Effector memory CD4-positive, alpha-beta T cell (primary cell): ENCODE results near the gene PSMC2.
"Not testable (repeated sequence)": the region's sequence is repeated elsewhere in the genome, so short reads cannot be mapped to it uniquely, and the experiment has no call there.

Source experiments
- DNase-seq, 3 donors: peaks; one replicate each; pipeline ENCODE4 v3.0.0-alpha.2; 2020
- H3K27ac ChIP-seq: 2 replicates; pipeline ENCODE4 v1.7.0; 2013; ENCODE audit warnings: mild to moderate bottlenecking, low read length, moderate library complexity; ENCODE audit not compliant: insufficient read depth, poor library complexity, severe bottlenecking
- H3K27me3 ChIP-seq: replicated peaks from 2 replicates; pipeline ENCODE4 v1.7.0; 2013; ENCODE audit warnings: mild to moderate bottlenecking, low read length; ENCODE audit not compliant: insufficient read depth, control insufficient read depth, poor library complexity, severe bottlenecking
- H3K36me3 ChIP-seq: 2 replicates; pipeline ENCODE4 v1.7.0; 2013; ENCODE audit warnings: mild to moderate bottlenecking, low read length, moderate library complexity; ENCODE audit not compliant: control insufficient read depth, insufficient read depth
- H3K4me1 ChIP-seq: 2 replicates; pipeline ENCODE4 v1.7.0; 2013; ENCODE audit warnings: low read length, mild to moderate bottlenecking; ENCODE audit not compliant: control insufficient read depth, insufficient read depth, poor library complexity, severe bottlenecking
- H3K4me3 ChIP-seq: 2 replicates; pipeline ENCODE4 v1.7.0; 2013; ENCODE audit warnings: low read length, low read depth, mild to moderate bottlenecking; ENCODE audit not compliant: insufficient read depth, poor library complexity, severe bottlenecking
- H3K9me3 ChIP-seq: 2 replicates; pipeline ENCODE4 v1.7.0; 2013; ENCODE audit warnings: mild to moderate bottlenecking, low read length, moderate library complexity; ENCODE audit not compliant: control insufficient read depth

PSMC2 gene

GRCh38 chr7:103391976-103392375 is 44.5 kb downstream of the PSMC2 start:
- Histone ChIP-seq H3K4me1 (no peaks in the 10 kb centered on the region), H3K9me3 (no peaks in the 10 kb centered on the region), H3K27ac (no peak overlapping the region), H3K4me3 (no peak overlapping the region), H3K27me3 (no peaks in the 10 kb centered on the region), H3K36me3 (no peaks in the 10 kb centered on the region)
- DNase-seq = no peak

GRCh38 chr7:103394566-103394965 is 47.1 kb downstream of the PSMC2 start:
- no peak overlapping the region for H3K4me3 ChIP-seq
- no peaks in the 10 kb centered on the region for H3K27me3 ChIP-seq
- DNase-seq = no peak
- H3K27ac ChIP-seq = no peak overlapping the region
- H3K4me1 ChIP-seq = no peaks in the 10 kb centered on the region
- H3K9me3 ChIP-seq = no peaks in the 10 kb centered on the region
- no peaks in the 10 kb centered on the region for H3K36me3 ChIP-seq

GRCh38 chr7:103395071-103395470 is 47.6 kb downstream of the PSMC2 start:
- DNase-seq = no peak
- H3K27me3 ChIP-seq = no peaks in the 10 kb centered on the region
- no peaks in the 10 kb centered on the region for H3K9me3 ChIP-seq
- no peak overlapping the region for H3K27ac ChIP-seq
- no peak overlapping the region for H3K4me3 ChIP-seq
- H3K36me3 ChIP-seq = no peaks in the 10 kb centered on the region
- H3K4me1 ChIP-seq = no peaks in the 10 kb centered on the region

GRCh38 chr7:103396471-103396870 is 49.0 kb downstream of the PSMC2 start:
- Histone ChIP-seq H3K4me1 (no peaks in the 10 kb centered on the region), H3K36me3 (no peaks in the 10 kb centered on the region), H3K9me3 (no peaks in the 10 kb centered on the region), H3K27ac (no peak overlapping the region), H3K27me3 (no peaks in the 10 kb centered on the region), H3K4me3 (no peak overlapping the region)
- DNase-seq = no peak

- no peak overlapping the region for H3K4me3 ChIP-seq
- no peak for DNase-seq
- H3K36me3 ChIP-seq = no peaks in the 10 kb centered on the region
- no peak overlapping the region for H3K27ac ChIP-seq
- no peaks in the 10 kb centered on the region for H3K27me3 ChIP-seq
- no peaks in the 10 kb centered on the region for H3K4me1 ChIP-seq
- H3K9me3 ChIP-seq = no peaks in the 10 kb centered on the region
Measured at GRCh38 chr7:103398483-103399127, 51.2 kb downstream of the PSMC2 start.

GRCh38 chr7:103399687-103400086 is 52.2 kb downstream of the PSMC2 start:
- not testable (repeated sequence) for H3K4me1 ChIP-seq, H3K36me3 ChIP-seq, DNase-seq, H3K9me3 ChIP-seq, H3K4me3 ChIP-seq, H3K27ac ChIP-seq, H3K27me3 ChIP-seq

- H3K4me1 ChIP-seq, H3K27ac ChIP-seq, H3K9me3 ChIP-seq, H3K36me3 ChIP-seq, H3K4me3 ChIP-seq, H3K27me3 ChIP-seq, DNase-seq: not testable (repeated sequence)
Measured at GRCh38 chr7:103405789-103406613, 58.6 kb downstream of the PSMC2 start.

- no peaks in the 10 kb centered on the region for H3K27me3 ChIP-seq
- no peaks in the 10 kb centered on the region for H3K9me3 ChIP-seq
- no peaks in the 10 kb centered on the region for H3K36me3 ChIP-seq
- H3K27ac ChIP-seq = no peak overlapping the region
- H3K4me3 ChIP-seq = no peak overlapping the region
- H3K4me1 ChIP-seq = no peaks in the 10 kb centered on the region
- DNase-seq = no peak
Measured at GRCh38 chr7:103412151-103412550, 64.7 kb downstream of the PSMC2 start.

- Histone ChIP-seq H3K4me3 (no peak overlapping the region), H3K27ac (no peak overlapping the region), H3K27me3 (no peaks in the 10 kb centered on the region), H3K9me3 (no peaks in the 10 kb centered on the region), H3K36me3 (no peaks in the 10 kb centered on the region), H3K4me1 (no peaks in the 10 kb centered on the region)
- no peak for DNase-seq
Measured at GRCh38 chr7:103413407-103413806, 66.0 kb downstream of the PSMC2 start.

GRCh38 chr7:103418241-103418640 is 70.8 kb downstream of the PSMC2 start:
- Histone ChIP-seq H3K4me3 (no peak overlapping the region), H3K4me1 (no peaks in the 10 kb centered on the region), H3K36me3 (no peaks in the 10 kb centered on the region), H3K9me3 (no peaks in the 10 kb centered on the region), H3K27me3 (no peaks in the 10 kb centered on the region), H3K27ac (no peak overlapping the region)
- DNase-seq = no peak
